GM23338 (cell line): Measurements from ENCODE around the gene BTG3. TPM values are rescaled to one million over a fixed set of nuclear protein-coding genes. Genes with fewer than 3 reads are reported as not detected.

ENCODE experiments used
- ATAC-seq: fragments of 200-7000 bp; cut with Tn5 transposase; 3 replicates; pipeline ENCODE4 v1.9.1; 2020
- DNase-seq: peaks from one replicate; pipeline ENCODE4 v3.0.0-alpha.2; 2015; ENCODE audit warnings: low spot score
- H2AFZ ChIP-seq: fragments of 200-600 bp; sonication (generic); 2 replicates; pipeline ENCODE4 v1.8.0; 2016; ENCODE audit warnings: antibody characterized with exemption, mild to moderate bottlenecking, moderate library complexity
- H3F3A ChIP-seq: fragments of 200-600 bp; sonication (generic); replicated peaks from 2 replicates; pipeline ENCODE4 v1.8.0; 2017; ENCODE audit warnings: antibody characterized with exemption, mixed run types, low read depth
- H3K27ac ChIP-seq: fragments of 200-600 bp; sonication (generic); 2 replicates; pipeline ENCODE4 v1.6.1; 2016; ENCODE audit warnings: low read depth
- H3K27me3 ChIP-seq: fragments of 200-600 bp; sonication (generic); 2 replicates; pipeline ENCODE4 v1.8.0; 2016; ENCODE audit warnings: mild to moderate bottlenecking, mixed run types, moderate library complexity; ENCODE audit not compliant: insufficient read depth
- H3K36me3 ChIP-seq: fragments of 200-600 bp; sonication (generic); 2 replicates; pipeline ENCODE4 v1.8.0; 2016; ENCODE audit warnings: mild to moderate bottlenecking; ENCODE audit not compliant: insufficient read depth
- H3K4me1 ChIP-seq: fragments of 200-600 bp; sonication (generic); 2 replicates; pipeline ENCODE4 v1.8.0; 2016; ENCODE audit warnings: mild to moderate bottlenecking, moderate library complexity; ENCODE audit not compliant: insufficient read depth
- H3K4me2 ChIP-seq: fragments of 200-600 bp; sonication (generic); 2 replicates; pipeline ENCODE4 v1.7.1; 2017; ENCODE audit warnings: mixed run types
- H3K4me3 ChIP-seq: fragments of 200-600 bp; sonication (generic); 2 replicates; pipeline ENCODE4 v1.6.1; 2016; ENCODE audit warnings: mixed run types
- H3K79me2 ChIP-seq: fragments of 200-600 bp; sonication (generic); replicated peaks from 2 replicates; pipeline ENCODE4 v1.8.0; 2017; ENCODE audit warnings: mild to moderate bottlenecking; ENCODE audit not compliant: insufficient read depth
- H3K9me2 ChIP-seq: fragments of 200-600 bp; sonication (generic); 2 replicates; pipeline ENCODE4 v1.8.0; 2017; ENCODE audit not compliant: insufficient read depth
- H4K20me1 ChIP-seq: fragments of 200-600 bp; sonication (generic); replicated peaks from 2 replicates; pipeline ENCODE4 v1.8.0; 2017; ENCODE audit warnings: mild to moderate bottlenecking; ENCODE audit not compliant: insufficient read depth
- H3K27ac Mint-ChIP-seq: 2 replicates; pipeline ENCODE4 v1.8.0; 2020; ENCODE audit warnings: inconsistent platforms, mild to moderate bottlenecking, moderate library complexity, mixed read lengths
- H3K27me3 Mint-ChIP-seq: 3 replicates; pipeline ENCODE4 v1.8.0; 2022; ENCODE audit warnings: low read depth, mild to moderate bottlenecking, moderate library complexity, mixed read lengths, inconsistent platforms; ENCODE audit not compliant: insufficient read depth, poor library complexity
- H3K36me3 Mint-ChIP-seq: 3 replicates; pipeline ENCODE4 v1.8.0; 2021; ENCODE audit warnings: low read depth, mild to moderate bottlenecking, inconsistent platforms, moderate library complexity, mixed read lengths
- H3K4me1 Mint-ChIP-seq: 3 replicates; pipeline ENCODE4 v1.8.0; 2020; ENCODE audit warnings: mild to moderate bottlenecking, inconsistent platforms, mixed read lengths
- H3K4me3 Mint-ChIP-seq: 3 replicates; pipeline ENCODE4 v1.8.0; 2021; ENCODE audit warnings: moderate library complexity, mild to moderate bottlenecking, inconsistent platforms, mixed read lengths
- H3K9me3 Mint-ChIP-seq: 3 replicates; pipeline ENCODE4 v1.8.0; 2020; ENCODE audit warnings: moderate library complexity, mild to moderate bottlenecking, inconsistent platforms, mixed read lengths
- CREB1 ChIP-seq: fragments of 250-450 bp; sonication (Bioruptor Pico); IDR thresholded peaks from 2 replicates; pipeline ENCODE4 v1.5.0; 2020; ENCODE audit warnings: low read depth, mild to moderate bottlenecking, moderate library complexity
- EZH2 ChIP-seq: fragments of 200-600 bp; sonication (generic); IDR thresholded peaks from one replicate; pipeline ENCODE4 v1.8.0; 2017; ENCODE audit warnings: antibody characterized with exemption, mild to moderate bottlenecking, low read depth; ENCODE audit not compliant: unreplicated experiment
- JUNB ChIP-seq: IDR thresholded peaks from one replicate; pipeline ENCODE4 v1.6.1; 2016; ENCODE audit warnings: antibody characterized with exemption; ENCODE audit not compliant: unreplicated experiment
- NANOG ChIP-seq: IDR thresholded peaks from 2 replicates; pipeline ENCODE4 v1.6.1; 2016; ENCODE audit warnings: antibody characterized with exemption, borderline replicate concordance
- STAT1 ChIP-seq: IDR thresholded peaks from one replicate; pipeline ENCODE4 v1.6.1; 2016; ENCODE audit warnings: antibody characterized with exemption; ENCODE audit not compliant: unreplicated experiment
- ZNF331 ChIP-seq: fragments of 250-450 bp; sonication (Bioruptor Pico); IDR thresholded peaks from 2 replicates; pipeline ENCODE4 v1.5.0; 2020; ENCODE audit warnings: low read depth, mild to moderate bottlenecking, moderate library complexity
- polyA plus RNA-seq: library from polyadenylated mRNA; unstranded; fragments of >200 nt; fragmentation: Nextera tagmentation; extraction: Ambion mirVana; gene quantifications from 2 replicates; pipeline ENCODE4 v1.2.1, GENCODE V29; 2016
- total RNA-seq: library from RNA; depleted of rRNA; stranded (reverse); fragments of >200 nt; shearing (Covaris generic); gene quantifications from 2 replicates; pipeline ENCODE4 v1.2.3, GENCODE V29; 2014
- TF ChIP-seq, protein P1 (sequence below): IDR thresholded peaks from one replicate; pipeline ENCODE4 v1.6.1; 2018; ENCODE audit warnings: antibody characterized with exemption; ENCODE audit not compliant: unreplicated experiment
- TF ChIP-seq, protein P2 (sequence below): IDR thresholded peaks from 2 replicates; pipeline ENCODE4 v1.6.1; 2016; ENCODE audit warnings: antibody characterized with exemption
- TF ChIP-seq, protein P3 (sequence below): fragments of 250-450 bp; sonication (Bioruptor Pico); IDR thresholded peaks from 2 replicates; pipeline ENCODE4 v1.5.0; 2020; ENCODE audit warnings: mild to moderate bottlenecking, moderate library complexity

BTG3 gene
- total and polyA plus RNA-seq, 2 experiments from 2014 or later, result 24.0 to 43.8 TPM

- TF ChIP-seq, protein P1, sequence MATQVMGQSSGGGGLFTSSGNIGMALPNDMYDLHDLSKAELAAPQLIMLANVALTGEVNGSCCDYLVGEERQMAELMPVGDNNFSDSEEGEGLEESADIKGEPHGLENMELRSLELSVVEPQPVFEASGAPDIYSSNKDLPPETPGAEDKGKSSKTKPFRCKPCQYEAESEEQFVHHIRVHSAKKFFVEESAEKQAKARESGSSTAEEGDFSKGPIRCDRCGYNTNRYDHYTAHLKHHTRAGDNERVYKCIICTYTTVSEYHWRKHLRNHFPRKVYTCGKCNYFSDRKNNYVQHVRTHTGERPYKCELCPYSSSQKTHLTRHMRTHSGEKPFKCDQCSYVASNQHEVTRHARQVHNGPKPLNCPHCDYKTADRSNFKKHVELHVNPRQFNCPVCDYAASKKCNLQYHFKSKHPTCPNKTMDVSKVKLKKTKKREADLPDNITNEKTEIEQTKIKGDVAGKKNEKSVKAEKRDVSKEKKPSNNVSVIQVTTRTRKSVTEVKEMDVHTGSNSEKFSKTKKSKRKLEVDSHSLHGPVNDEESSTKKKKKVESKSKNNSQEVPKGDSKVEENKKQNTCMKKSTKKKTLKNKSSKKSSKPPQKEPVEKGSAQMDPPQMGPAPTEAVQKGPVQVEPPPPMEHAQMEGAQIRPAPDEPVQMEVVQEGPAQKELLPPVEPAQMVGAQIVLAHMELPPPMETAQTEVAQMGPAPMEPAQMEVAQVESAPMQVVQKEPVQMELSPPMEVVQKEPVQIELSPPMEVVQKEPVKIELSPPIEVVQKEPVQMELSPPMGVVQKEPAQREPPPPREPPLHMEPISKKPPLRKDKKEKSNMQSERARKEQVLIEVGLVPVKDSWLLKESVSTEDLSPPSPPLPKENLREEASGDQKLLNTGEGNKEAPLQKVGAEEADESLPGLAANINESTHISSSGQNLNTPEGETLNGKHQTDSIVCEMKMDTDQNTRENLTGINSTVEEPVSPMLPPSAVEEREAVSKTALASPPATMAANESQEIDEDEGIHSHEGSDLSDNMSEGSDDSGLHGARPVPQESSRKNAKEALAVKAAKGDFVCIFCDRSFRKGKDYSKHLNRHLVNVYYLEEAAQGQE, result no peak
- TF ChIP-seq, protein P2, sequence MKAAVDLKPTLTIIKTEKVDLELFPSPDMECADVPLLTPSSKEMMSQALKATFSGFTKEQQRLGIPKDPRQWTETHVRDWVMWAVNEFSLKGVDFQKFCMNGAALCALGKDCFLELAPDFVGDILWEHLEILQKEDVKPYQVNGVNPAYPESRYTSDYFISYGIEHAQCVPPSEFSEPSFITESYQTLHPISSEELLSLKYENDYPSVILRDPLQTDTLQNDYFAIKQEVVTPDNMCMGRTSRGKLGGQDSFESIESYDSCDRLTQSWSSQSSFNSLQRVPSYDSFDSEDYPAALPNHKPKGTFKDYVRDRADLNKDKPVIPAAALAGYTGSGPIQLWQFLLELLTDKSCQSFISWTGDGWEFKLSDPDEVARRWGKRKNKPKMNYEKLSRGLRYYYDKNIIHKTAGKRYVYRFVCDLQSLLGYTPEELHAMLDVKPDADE, result no peak
- TF ChIP-seq STAT1, result no peak
- TF ChIP-seq, protein P3, sequence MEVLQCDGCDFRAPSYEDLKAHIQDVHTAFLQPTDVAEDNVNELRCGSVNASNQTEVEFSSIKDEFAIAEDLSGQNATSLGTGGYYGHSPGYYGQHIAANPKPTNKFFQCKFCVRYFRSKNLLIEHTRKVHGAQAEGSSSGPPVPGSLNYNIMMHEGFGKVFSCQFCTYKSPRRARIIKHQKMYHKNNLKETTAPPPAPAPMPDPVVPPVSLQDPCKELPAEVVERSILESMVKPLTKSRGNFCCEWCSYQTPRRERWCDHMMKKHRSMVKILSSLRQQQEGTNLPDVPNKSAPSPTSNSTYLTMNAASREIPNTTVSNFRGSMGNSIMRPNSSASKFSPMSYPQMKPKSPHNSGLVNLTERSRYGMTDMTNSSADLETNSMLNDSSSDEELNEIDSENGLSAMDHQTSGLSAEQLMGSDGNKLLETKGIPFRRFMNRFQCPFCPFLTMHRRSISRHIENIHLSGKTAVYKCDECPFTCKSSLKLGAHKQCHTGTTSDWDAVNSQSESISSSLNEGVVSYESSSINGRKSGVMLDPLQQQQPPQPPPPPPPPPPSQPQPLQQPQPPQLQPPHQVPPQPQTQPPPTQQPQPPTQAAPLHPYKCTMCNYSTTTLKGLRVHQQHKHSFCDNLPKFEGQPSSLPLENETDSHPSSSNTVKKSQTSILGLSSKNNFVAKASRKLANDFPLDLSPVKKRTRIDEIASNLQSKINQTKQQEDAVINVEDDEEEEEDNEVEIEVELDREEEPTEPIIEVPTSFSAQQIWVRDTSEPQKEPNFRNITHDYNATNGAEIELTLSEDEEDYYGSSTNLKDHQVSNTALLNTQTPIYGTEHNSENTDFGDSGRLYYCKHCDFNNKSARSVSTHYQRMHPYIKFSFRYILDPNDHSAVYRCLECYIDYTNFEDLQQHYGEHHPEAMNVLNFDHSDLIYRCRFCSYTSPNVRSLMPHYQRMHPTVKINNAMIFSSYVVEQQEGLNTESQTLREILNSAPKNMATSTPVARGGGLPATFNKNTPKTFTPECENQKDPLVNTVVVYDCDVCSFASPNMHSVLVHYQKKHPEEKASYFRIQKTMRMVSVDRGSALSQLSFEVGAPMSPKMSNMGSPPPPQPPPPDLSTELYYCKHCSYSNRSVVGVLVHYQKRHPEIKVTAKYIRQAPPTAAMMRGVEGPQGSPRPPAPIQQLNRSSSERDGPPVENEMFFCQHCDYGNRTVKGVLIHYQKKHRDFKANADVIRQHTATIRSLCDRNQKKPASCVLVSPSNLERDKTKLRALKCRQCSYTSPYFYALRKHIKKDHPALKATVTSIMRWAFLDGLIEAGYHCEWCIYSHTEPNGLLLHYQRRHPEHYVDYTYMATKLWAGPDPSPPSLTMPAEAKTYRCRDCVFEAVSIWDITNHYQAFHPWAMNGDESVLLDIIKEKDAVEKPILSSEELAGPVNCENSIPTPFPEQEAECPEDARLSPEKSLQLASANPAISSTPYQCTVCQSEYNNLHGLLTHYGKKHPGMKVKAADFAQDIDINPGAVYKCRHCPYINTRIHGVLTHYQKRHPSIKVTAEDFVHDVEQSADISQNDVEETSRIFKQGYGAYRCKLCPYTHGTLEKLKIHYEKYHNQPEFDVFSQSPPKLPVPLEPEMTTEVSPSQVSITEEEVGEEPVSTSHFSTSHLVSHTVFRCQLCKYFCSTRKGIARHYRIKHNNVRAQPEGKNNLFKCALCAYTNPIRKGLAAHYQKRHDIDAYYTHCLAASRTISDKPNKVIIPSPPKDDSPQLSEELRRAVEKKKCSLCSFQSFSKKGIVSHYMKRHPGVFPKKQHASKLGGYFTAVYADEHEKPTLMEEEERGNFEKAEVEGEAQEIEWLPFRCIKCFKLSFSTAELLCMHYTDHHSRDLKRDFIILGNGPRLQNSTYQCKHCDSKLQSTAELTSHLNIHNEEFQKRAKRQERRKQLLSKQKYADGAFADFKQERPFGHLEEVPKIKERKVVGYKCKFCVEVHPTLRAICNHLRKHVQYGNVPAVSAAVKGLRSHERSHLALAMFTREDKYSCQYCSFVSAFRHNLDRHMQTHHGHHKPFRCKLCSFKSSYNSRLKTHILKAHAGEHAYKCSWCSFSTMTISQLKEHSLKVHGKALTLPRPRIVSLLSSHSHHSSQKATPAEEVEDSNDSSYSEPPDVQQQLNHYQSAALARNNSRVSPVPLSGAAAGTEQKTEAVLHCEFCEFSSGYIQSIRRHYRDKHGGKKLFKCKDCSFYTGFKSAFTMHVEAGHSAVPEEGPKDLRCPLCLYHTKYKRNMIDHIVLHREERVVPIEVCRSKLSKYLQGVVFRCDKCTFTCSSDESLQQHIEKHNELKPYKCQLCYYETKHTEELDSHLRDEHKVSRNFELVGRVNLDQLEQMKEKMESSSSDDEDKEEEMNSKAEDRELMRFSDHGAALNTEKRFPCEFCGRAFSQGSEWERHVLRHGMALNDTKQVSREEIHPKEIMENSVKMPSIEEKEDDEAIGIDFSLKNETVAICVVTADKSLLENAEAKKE (CRISPR knock-in tag), result no peak
These were observed 48.2 kb upstream of the BTG3 start (continued) for GRCh38 chr21:17660862-17661261.

- Histone ChIP-seq H3K4me3 (no peak overlapping the region), H3K36me3 (no peaks in the 10 kb centered on the region), H2AFZ (no peak overlapping the region), H3K4me1 (peaks cover 4% of the 10 kb centered on the region; the same call in 1 of the 2 replicates), H3K27me3 (no peaks in the 10 kb centered on the region), H3F3A (no peaks in the 10 kb centered on the region), H3K9me2 (peaks cover 10% of the 10 kb centered on the region; the same call in 1 of the 2 replicates), H4K20me1 (no peaks in the 10 kb centered on the region), H3K79me2 (no peaks in the 10 kb centered on the region), H3K4me2 (no peak overlapping the region), H3K27ac (no peak overlapping the region)
- Mint-ChIP-seq H3K4me1 (peaks cover 7% of the 10 kb centered on the region), H3K4me3 (no peak overlapping the region), H3K36me3 (no peaks in the 10 kb centered on the region), H3K27ac (no peak overlapping the region), H3K27me3 (no peaks in the 10 kb centered on the region), H3K9me3 (no peaks in the 10 kb centered on the region)
- no peak for DNase-seq
- no peak for ATAC-seq
- TF ChIP-seq EZH2, result no peak
- TF ChIP-seq CREB1 (CRISPR knock-in tag), result no peak
- TF ChIP-seq ZNF331 (CRISPR knock-in tag), result no peak
- no peak for TF ChIP-seq JUNB
- no peak for TF ChIP-seq NANOG
These were observed 47.8 kb upstream of the BTG3 start for GRCh38 chr21:17660452-17660851.
